A204.1 (cell line): ENCODE data around the gene SLC28A2.
"Not testable (repeated sequence)": the region's sequence is repeated elsewhere in the genome, so short reads cannot be mapped to it uniquely, and the experiment has no call there.

ENCODE experiments used
- FAIRE-seq: peaks from 2 replicates; lab custom pipeline; 2012; peaks lifted over from hg19 to GRCh38; lab: Jason Lieb, UNC

SLC28A2 gene

GRCh38 chr15:45263854-45264253 lies 11.8 kb downstream of the SLC28A2 start:
- FAIRE-seq, result no peak

DNA sequence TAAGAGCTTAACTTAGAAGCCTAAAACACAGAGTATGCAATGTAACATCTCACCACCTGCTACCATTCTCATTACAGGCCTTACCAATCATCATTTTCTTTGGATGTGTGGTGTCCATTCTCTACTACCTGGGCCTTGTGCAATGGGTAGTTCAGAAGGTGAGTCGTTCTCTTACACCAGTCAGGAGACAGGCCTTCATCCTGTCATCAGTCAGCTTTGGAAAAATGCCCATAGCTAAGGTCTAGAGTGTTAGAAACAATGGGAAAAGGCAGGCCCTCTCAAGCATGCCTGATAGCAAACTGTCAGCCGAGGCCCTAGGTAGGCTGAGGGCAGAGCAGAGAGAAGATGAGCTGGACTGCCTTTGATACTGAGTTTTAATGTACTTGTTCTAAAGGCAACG lies 13.5 kb downstream of the SLC28A2 start:
- FAIRE-seq, result no peak

GRCh38 chr15:45268135-45268534 lies 16.1 kb downstream of the SLC28A2 start:
- no peak for FAIRE-seq

- FAIRE-seq, result no peak
Observed at GRCh38 chr15:45274636-45275380, 22.8 kb downstream of the SLC28A2 start.

- no peak for FAIRE-seq
Observed at GRCh38 chr15:45276831-45277230, 24.8 kb downstream of the SLC28A2 start.

DNA sequence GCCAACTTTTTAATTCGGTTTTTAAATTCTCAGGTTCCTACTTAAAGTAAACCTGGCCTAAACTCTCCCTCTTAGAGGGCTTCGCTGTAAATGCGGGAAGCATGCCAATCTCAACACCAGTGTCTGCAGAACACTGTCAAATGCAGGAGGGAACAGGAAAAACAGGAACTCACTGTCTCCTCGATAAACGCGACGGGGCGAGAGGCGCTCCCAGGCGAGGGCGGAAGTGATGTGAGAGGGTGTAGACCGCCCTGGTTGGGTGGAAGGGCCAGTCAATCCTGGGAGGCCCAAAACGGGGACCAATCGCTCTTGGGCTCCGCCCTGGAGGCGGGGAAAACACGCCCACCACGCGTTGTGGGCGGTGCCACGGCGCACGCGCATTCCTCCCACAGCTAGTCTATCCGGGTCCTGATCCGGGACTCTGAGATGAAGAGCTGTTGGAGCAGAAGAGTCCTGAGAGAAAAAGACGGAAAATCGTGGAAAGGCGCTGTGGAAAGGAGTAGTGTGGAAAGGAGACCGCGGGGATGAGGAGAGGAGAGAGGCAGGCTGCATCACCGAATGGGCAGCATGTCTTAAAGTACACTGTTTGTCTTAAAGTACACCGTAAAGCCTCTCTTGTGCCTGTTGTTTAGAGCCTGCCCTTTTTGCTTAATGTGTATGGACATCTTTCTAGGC lies 27.1 kb downstream of the SLC28A2 start:
- FAIRE-seq, result peak; percentile 98

GRCh38 chr15:45285413-45285812 lies 33.4 kb downstream of the SLC28A2 start:
- no peak for FAIRE-seq

DNA sequence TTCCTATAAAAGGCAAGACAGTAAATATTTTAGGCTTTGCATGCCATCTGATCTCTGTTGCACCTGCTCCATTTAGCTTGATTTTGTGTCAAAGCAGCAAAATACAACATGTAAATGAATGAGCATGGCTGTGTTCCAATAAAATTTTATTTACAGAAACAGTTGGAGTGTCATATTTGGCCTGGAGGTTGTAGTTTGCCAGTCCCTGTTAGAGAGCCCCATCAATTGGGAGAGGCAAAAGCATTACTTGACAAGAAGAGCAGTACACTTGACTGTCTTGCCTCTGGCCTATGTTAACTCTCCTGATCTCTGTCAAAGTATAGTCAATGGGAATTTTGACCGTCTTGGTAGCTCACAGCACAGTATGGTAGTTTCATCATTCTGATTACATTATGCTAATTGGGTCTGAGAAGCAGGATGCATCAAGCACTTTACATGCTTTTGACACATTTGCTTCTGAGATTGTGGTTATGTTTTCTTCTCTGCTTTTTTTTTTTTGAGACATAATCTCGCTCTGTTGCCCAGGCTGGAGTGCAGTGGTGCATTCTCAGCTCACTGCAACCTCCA lies 35.4 kb downstream of the SLC28A2 start:
- no peak for FAIRE-seq

DNA sequence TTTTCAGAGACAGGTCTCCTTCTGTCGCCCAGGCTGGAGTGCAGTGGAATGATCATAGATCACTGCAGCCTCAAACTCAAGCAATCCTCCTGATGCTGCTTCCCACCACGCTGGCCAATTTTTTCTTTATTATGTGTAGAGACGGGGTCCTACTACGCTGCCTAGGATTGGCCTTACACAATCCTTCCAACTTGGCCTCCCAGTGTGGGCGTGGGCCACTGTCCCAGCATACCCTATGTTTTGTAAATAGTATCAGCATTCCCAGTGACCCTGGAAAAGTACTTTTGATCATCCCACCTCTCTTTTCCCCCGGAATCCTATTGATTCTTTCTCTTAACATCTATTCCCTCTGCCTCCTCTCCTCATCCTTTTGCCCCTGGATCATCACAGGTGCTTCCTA lies 36.9 kb downstream of the SLC28A2 start:
- FAIRE-seq, result no peak

GRCh38 chr15:45291822-45292582 lies 40.0 kb downstream of the SLC28A2 start:
- no peak for FAIRE-seq

GRCh38 chr15:45293326-45293725 lies 41.3 kb downstream of the SLC28A2 start:
- not testable (repeated sequence) for FAIRE-seq

- not testable (repeated sequence) for FAIRE-seq
Observed at GRCh38 chr15:45298964-45299378, 46.9 kb downstream of the SLC28A2 start.

DNA sequence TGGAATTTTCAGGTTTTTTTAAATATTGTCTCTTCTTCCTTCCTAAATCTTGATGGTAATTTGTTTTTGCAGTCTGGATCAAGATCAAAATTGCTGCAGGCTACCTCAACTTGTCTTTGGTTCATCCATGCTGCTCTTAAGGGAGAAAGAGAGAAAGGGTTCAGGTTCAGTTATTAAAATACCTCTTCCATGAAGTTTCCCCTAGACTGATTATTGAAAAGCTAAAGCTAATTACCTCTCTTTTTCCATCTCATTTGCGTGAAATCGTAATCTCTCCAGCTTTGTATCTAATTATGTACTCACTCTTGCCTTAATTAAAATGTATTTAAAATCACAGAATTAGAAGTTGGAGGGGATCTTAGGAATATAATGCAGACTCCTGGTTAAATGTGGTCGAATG lies 52.7 kb downstream of the SLC28A2 start:
- no peak for FAIRE-seq

- no peak for FAIRE-seq
Observed at GRCh38 chr15:45306105-45306504, 54.1 kb downstream of the SLC28A2 start.

DNA sequence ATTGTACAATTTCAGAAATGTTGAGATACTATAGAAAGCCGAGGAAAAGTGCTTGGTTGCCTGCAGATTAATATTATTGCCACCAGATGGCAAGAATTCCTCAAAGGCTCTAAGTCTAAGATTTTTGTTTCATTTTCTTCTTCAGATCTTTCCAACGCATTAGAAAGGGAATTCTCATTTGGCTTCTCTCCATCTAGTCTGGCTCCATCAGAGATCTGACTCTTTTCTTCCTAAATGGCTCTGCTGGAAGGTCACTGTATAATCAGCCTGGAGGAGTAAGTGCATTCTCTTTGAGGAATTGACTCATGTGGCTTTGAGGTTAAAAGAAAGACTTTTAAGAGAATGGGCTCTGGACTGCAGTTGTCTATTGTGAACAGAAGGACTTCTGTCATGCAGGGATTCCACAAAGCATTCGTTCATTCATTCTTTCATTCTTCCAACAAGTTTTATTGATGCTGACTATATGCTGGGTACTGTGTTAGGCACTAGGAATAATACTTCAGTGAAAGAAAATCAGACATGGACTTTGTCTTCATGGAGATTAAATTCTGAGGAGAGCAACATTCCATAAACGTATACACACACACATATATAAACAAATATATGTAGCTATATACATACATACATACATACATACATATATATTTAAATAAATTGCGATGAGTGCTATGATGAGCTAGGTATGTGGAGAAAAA lies 55.3 kb downstream of the SLC28A2 start:
- FAIRE-seq, result peak; percentile 93

DNA sequence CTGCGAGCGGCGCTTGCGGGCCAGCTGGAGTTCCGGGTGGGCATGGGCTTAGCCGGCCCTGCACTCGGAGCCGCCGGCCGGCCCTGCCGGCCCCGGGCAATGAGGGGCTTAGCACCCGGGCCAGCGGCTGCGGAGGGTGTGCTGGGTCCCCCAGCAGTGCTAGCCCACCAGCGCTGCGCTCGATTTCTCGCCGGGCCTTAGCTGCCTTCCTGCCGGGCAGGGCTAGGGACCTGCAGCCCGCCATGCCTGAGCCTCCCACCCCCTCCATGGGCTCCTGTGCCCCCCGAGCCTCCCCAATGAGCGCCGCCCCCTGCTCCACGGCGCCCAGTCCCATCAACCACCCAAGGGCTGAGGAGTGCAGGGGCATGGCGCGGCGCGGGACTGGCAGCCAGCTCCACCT lies 62.1 kb downstream of the SLC28A2 start:
- not testable (repeated sequence) for FAIRE-seq

GRCh38 chr15:45314960-45315359 lies 62.9 kb downstream of the SLC28A2 start:
- no peak for FAIRE-seq

DNA sequence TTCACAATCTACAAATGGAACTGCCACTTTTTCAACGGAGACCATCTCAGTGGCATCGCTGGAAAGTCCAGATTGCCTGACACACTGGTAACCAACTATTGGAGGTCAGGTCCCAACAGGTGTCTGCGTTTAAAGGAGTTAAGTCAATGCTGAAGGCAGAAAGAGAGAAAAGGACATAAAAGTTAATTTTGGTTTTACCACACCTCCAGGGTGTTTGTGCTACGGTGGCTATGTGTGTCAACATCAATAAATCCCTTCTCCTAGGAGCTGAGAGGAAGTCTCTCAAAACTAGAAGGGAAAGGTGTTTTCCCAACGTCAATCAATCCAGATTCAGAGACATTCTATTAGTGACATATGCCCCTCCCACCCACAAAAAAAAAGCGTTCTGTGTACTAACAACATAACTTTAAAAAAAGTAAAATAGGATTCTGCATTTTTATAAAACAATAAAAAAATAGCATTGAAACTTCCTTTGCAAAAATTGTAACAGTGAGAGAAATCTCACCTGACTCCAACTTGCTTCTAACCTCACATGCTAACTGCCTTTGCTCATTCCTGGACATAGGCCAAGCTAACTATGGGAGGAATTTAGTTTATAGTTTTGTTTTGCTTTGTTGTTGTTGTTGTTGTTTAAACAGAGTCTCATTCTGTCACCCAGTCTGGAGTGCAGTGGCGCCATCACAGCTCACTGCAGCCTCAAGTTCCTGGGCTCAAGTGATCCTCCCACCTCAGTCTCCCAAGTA lies 67.6 kb downstream of the SLC28A2 start:
- FAIRE-seq, result no peak

DNA sequence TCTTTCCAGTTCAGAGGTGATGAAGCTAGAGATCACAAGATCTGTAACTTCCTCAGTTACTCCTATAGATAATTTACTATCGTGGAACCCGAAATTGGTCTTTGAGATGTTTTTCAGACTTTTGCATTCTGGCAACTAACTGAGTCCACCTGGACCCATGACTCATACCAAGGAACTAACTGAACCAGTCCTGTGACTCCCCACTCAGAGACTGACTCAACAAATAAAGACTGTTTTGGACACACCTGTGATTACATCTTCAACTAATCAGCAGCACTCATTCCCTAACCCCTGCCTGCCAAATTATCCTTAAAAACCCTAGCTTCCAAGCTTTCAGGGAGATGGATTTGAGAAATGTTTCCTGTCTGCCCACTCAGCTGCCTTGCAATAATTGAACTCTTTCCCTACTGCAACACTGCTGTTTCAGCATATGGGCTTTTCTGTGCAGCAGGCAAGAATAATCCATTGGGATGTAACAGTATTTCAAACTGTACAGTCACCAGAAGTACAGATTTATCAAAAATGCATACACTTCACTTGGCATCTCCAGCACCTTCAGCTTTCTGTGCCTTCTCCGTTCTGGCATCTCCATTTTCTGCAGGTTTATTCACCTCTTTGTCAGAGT lies 68.7 kb downstream of the SLC28A2 start:
- no peak for FAIRE-seq

DNA sequence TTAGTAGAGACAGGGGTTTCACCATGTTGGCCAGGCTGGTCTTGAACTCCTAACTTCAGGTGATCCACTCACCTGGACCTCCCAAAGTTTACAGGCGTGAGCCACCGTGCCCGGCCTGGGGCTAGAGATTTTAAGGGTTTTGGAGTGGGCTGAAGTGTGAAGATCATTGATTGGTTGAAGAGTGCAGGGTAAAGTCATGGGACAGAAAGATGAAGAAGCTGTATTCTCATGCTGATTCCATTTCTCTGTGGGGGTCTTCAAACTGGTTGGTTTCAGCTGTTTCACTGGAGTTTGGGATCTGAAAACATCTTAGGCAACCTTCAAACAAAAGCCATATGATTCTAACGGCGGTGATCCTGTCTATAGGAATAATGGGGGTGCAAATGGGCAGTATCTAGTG lies 74.2 kb downstream of the SLC28A2 start:
- FAIRE-seq, result no peak

GRCh38 chr15:45326741-45327140 lies 74.7 kb downstream of the SLC28A2 start:
- FAIRE-seq, result no peak
